H9 (cell line): ENCODE data around the gene RPLP2. TPM values are rescaled to one million over a fixed set of nuclear protein-coding genes. Genes with fewer than 3 reads are reported as not detected.
A peak's percentile ranks its signal among the peaks of the same experiment; 100 is the strongest.

ENCODE experiments used
- DNase-seq: peaks from one replicate; pipeline ENCODE4 v3.0.0-alpha.2; 2017
- H2AFZ ChIP-seq: one replicate; pipeline ENCODE4 v1.6.1; 2013; ENCODE audit warnings: mild to moderate bottlenecking, low read length, control low read depth, moderate library complexity
- H2AK5ac ChIP-seq: 2 replicates; pipeline ENCODE4 v1.6.1; 2013; ENCODE audit warnings: low read length, control low read depth, mixed read lengths; ENCODE audit not compliant: insufficient read length
- H2BK120ac ChIP-seq: one replicate; pipeline ENCODE4 v1.6.1; 2013; ENCODE audit warnings: low read depth, mild to moderate bottlenecking, low read length, control low read depth, inconsistent platforms; ENCODE audit not compliant: poor library complexity, severe bottlenecking
- H2BK12ac ChIP-seq: 2 replicates; pipeline ENCODE4 v1.6.1; 2013; ENCODE audit warnings: low read length, control low read depth, mixed read lengths, low read depth; ENCODE audit not compliant: insufficient read length
- H2BK15ac ChIP-seq: 2 replicates; pipeline ENCODE4 v1.6.1; 2013; ENCODE audit warnings: low read depth, low read length, control low read depth
- H2BK20ac ChIP-seq: one replicate; pipeline ENCODE4 v1.6.1; 2013; ENCODE audit warnings: low read depth, mild to moderate bottlenecking, low read length, control low read depth, inconsistent platforms; ENCODE audit not compliant: poor library complexity, severe bottlenecking
- H2BK5ac ChIP-seq: 2 replicates; pipeline ENCODE4 v1.6.1; 2013; ENCODE audit warnings: low read length, control low read depth, mixed read lengths; ENCODE audit not compliant: insufficient read length
- H3K14ac ChIP-seq: 2 replicates; pipeline ENCODE4 v1.6.1; 2013; ENCODE audit warnings: low read length, control low read depth; ENCODE audit not compliant: insufficient read depth
- H3K18ac ChIP-seq: 2 replicates; pipeline ENCODE4 v1.6.1; 2013; ENCODE audit warnings: low read depth, mild to moderate bottlenecking, mixed read lengths, low read length, control low read depth; ENCODE audit not compliant: insufficient read length
- H3K23ac ChIP-seq: 2 replicates; pipeline ENCODE4 v1.6.1; 2013; ENCODE audit warnings: low read length, control low read depth, mixed read lengths, low read depth; ENCODE audit not compliant: insufficient read length
- H3K23me2 ChIP-seq: 2 replicates; pipeline ENCODE4 v1.6.1; 2013; ENCODE audit warnings: low read depth, mild to moderate bottlenecking, mixed read lengths, low read length, control low read depth; ENCODE audit not compliant: insufficient read length, poor library complexity, severe bottlenecking
- H3K27ac ChIP-seq: 2 replicates; pipeline ENCODE4 v1.5.1; 2013; ENCODE audit warnings: low read length, control low read depth, mixed read lengths, low read depth; ENCODE audit not compliant: insufficient read length
- H3K27me3 ChIP-seq: 2 replicates; pipeline ENCODE4 v1.6.1; 2013; ENCODE audit warnings: low read length, control low read depth, inconsistent platforms; ENCODE audit not compliant: insufficient read depth
- H3K4ac ChIP-seq: 2 replicates; pipeline ENCODE4 v1.6.1; 2013; ENCODE audit warnings: low read depth, mild to moderate bottlenecking, control low read depth, inconsistent platforms, low read length, moderate library complexity
- H3K4me1 ChIP-seq: 2 replicates; pipeline ENCODE4 v1.6.1; 2013; ENCODE audit warnings: low read length, control low read depth, inconsistent platforms; ENCODE audit not compliant: insufficient read depth
- H3K4me2 ChIP-seq: 2 replicates; pipeline ENCODE4 v1.6.1; 2013; ENCODE audit warnings: low read length, control low read depth, mixed read lengths; ENCODE audit not compliant: insufficient read length, insufficient read depth
- H3K56ac ChIP-seq: 2 replicates; pipeline ENCODE4 v1.6.1; 2013; ENCODE audit warnings: low read depth, mild to moderate bottlenecking, mixed read lengths, low read length, control low read depth; ENCODE audit not compliant: insufficient read length
- H3K79me1 ChIP-seq: 2 replicates; pipeline ENCODE4 v1.6.1; 2013; ENCODE audit warnings: low read depth, mild to moderate bottlenecking, moderate library complexity, low read length, control low read depth, inconsistent platforms; ENCODE audit not compliant: insufficient read depth, poor library complexity, severe bottlenecking
- H3K79me2 ChIP-seq: 2 replicates; pipeline ENCODE4 v1.6.1; 2013; ENCODE audit warnings: low read length, control low read depth, inconsistent platforms; ENCODE audit not compliant: insufficient read depth
- H3K9ac ChIP-seq: 2 replicates; pipeline ENCODE4 v1.6.1; 2013; ENCODE audit warnings: low read length, control low read depth, mixed read lengths; ENCODE audit not compliant: insufficient read length; ENCODE audit errors: extremely low read depth
- H3K9me3 ChIP-seq: one replicate; pipeline ENCODE4 v1.6.1; 2013; ENCODE audit warnings: low read depth, low read length, inconsistent platforms; ENCODE audit not compliant: control insufficient read depth
- H3T11ph ChIP-seq: one replicate; pipeline ENCODE4 v1.6.1; 2013; ENCODE audit warnings: mild to moderate bottlenecking, low read length, control low read depth, inconsistent platforms
- H4K20me1 ChIP-seq: one replicate; pipeline ENCODE4 v1.6.1; 2013; ENCODE audit not compliant: control insufficient read depth, insufficient read length, insufficient read depth
- H4K5ac ChIP-seq: 2 replicates; pipeline ENCODE4 v1.6.1; 2013; ENCODE audit warnings: low read depth, mild to moderate bottlenecking, mixed read lengths, low read length, control low read depth; ENCODE audit not compliant: insufficient read length
- H4K8ac ChIP-seq: replicated peaks from 2 replicates; pipeline ENCODE4 v1.6.1; 2013; ENCODE audit warnings: low read length, control low read depth, mixed read lengths, low read depth; ENCODE audit not compliant: insufficient read length
- H4K91ac ChIP-seq: 2 replicates; pipeline ENCODE4 v1.6.1; 2013; ENCODE audit warnings: low read depth, mild to moderate bottlenecking, moderate library complexity, mixed read lengths, low read length, control low read depth; ENCODE audit not compliant: insufficient read length
- H3K27ac Mint-ChIP-seq, 3 experiments: 2 replicates in 2 of 3; 3 replicates in 1 of 3; pipeline ENCODE4 v1.8.0; 2020 to 2021; ENCODE audit warnings: mixed read lengths in 3 of 3, mild to moderate bottlenecking in 1 of 3, moderate library complexity in 1 of 3
- H3K27me3 Mint-ChIP-seq: 2 replicates; pipeline ENCODE4 v1.8.0; 2021; ENCODE audit warnings: low read depth, mild to moderate bottlenecking, moderate library complexity, mixed read lengths
- H3K36me3 Mint-ChIP-seq, 3 experiments: 2 replicates in 2 of 3; 3 replicates in 1 of 3; pipeline ENCODE4 v1.8.0; 2020 to 2021; ENCODE audit warnings: low read depth in 3 of 3, mixed read lengths in 3 of 3; ENCODE audit not compliant: insufficient read depth in 1 of 3
- H3K4me1 Mint-ChIP-seq, 2 experiments: 2 replicates each; pipeline ENCODE4 v1.8.0; 2020; ENCODE audit warnings: mixed read lengths in 2 of 2
- H3K4me3 Mint-ChIP-seq, 2 experiments: 2 replicates in 1 of 2; 3 replicates in 1 of 2; pipeline ENCODE4 v1.8.0; 2020 to 2021; ENCODE audit warnings: mild to moderate bottlenecking in 2 of 2, mixed read lengths in 2 of 2, moderate library complexity in 1 of 2
- H3K9me3 Mint-ChIP-seq, 2 experiments: 2 replicates in 1 of 2; 3 replicates in 1 of 2; pipeline ENCODE4 v1.8.0; 2020; ENCODE audit warnings: mild to moderate bottlenecking in 2 of 2, mixed read lengths in 2 of 2, moderate library complexity in 1 of 2
- CTCF ChIP-seq: fragments of 200-600 bp; sonication (generic); conservative IDR thresholded peaks from 3 replicates; pipeline ENCODE4 v1.8.0; 2021; ENCODE audit warnings: antibody characterized with exemption, mild to moderate bottlenecking
- WGBS: extraction: QIAGEN DNeasy Blood & Tissue Kit; methylation state at CpG from one replicate; pipeline ENCODE4 v1.1.7; 2013; ENCODE audit warnings: missing lambda C conversion rate, low lambda C conversion rate, mixed read lengths; ENCODE audit not compliant: insufficient read length; ENCODE audit errors: extremely low coverage; 5-methylcytosine and 5-hydroxymethylcytosine counted together
- total RNA-seq: library from RNA; stranded (reverse); gene quantifications from 2 replicates; pipeline ENCODE4 v1.2.1, GENCODE V29; 2021

The RPLP2 gene
- total RNA-seq, 1 experiment from 2014 or later, result 2,138 TPM

- no CpG with 5 or more reads among the region's 9 CpGs for WGBS
- Mint-ChIP-seq H3K9me3 (no peaks in the 10 kb centered on the region), H3K4me1 (peaks cover 23 to 37% of the 10 kb centered on the region in 2 experiments), H3K27ac (no peak overlapping the region), H3K27me3 (peaks cover 22% of the 10 kb centered on the region), H3K36me3 (peaks cover 8 to 31% (median 22%) of the 10 kb centered on the region in 3 experiments; a peak in 6 of 7 replicates), H3K4me3 (peak overlapping the region; percentile 65 to 79)
- H3K4me1 ChIP-seq, result no peaks in the 10 kb centered on the region; the same call in 1 of the 2 replicates
- no peak overlapping the region for H3K4ac ChIP-seq
- no peak overlapping the region for H2BK20ac ChIP-seq
- no peak overlapping the region for H3T11ph ChIP-seq
- H2BK15ac ChIP-seq, result no peak overlapping the region
- H3K14ac ChIP-seq, result no peak overlapping the region
- no peak overlapping the region for H2BK120ac ChIP-seq
- H4K20me1 ChIP-seq, result no peaks in the 10 kb centered on the region
- no peak for TF ChIP-seq CTCF
- no peak overlapping the region for H3K56ac ChIP-seq
- no peak overlapping the region for H2BK5ac ChIP-seq
- no peak overlapping the region for H2AFZ ChIP-seq
- H3K9me3 ChIP-seq, result no peaks in the 10 kb centered on the region
- DNase-seq, result no peak
- H4K8ac ChIP-seq, result no peak overlapping the region
- no peak overlapping the region for H4K5ac ChIP-seq
- no peak overlapping the region for H3K27ac ChIP-seq
- H3K4me2 ChIP-seq, result peak overlapping the region; percentile 57
- H3K18ac ChIP-seq, result no peak overlapping the region
- peaks cover 9% of the 10 kb centered on the region; the same call in 1 of the 2 replicates for H3K27me3 ChIP-seq
- H3K23ac ChIP-seq, result no peak overlapping the region
- no peaks in the 10 kb centered on the region for H3K79me2 ChIP-seq
- no peak overlapping the region for H3K9ac ChIP-seq
- no peaks in the 10 kb centered on the region for H3K79me1 ChIP-seq
- peaks cover 25% of the 10 kb centered on the region for H3K23me2 ChIP-seq
- no peak overlapping the region for H2BK12ac ChIP-seq
- no peak overlapping the region for H2AK5ac ChIP-seq
- no peak overlapping the region for H4K91ac ChIP-seq
Observed at GRCh38 chr11:833849-834311, 24.1 kb downstream of the RPLP2 start.
